ENCODE data around the gene KLHL3. TPM values are rescaled to one million over a fixed set of nuclear protein-coding genes. Genes with fewer than 3 reads are reported as not detected.

The KLHL3 gene
- total RNA-seq, 5 donors from 2014 or later (not counting 1 experiment from before 2014, with no cell fraction given) = 15.1 to 28.0 (median 26.5) TPM

- Mint-ChIP-seq H3K4me1 (no peaks in the 10 kb centered on the region), H3K9me3 (no peaks in the 10 kb centered on the region), H3K27me3 (peaks cover 29 to 56% of the 10 kb centered on the region in 2 donors), H3K27ac (no peak overlapping the region), H3K4me3 (no peak overlapping the region), H3K36me3 (no peaks in the 10 kb centered on the region)
- Histone ChIP-seq H3K36me3 (ENCODE audit: control insufficient read depth in 2 of 2, extremely low read depth in 1 of 2, insufficient read depth in 1 of 2, low read length in 1 of 2) (no peaks in the 10 kb centered on the region), H3K4me1 (ENCODE audit: control insufficient read depth in 1 of 2, extremely low read depth in 1 of 2, insufficient read depth in 2 of 2, low read length in 2 of 2) (no peaks in the 10 kb centered on the region), H3K4me3 (ENCODE audit: control insufficient read depth in 1 of 2, extremely low read depth in 1 of 2, low read length in 1 of 2) (no peak overlapping the region), H3K9me3 (no peaks in the 10 kb centered on the region), H3K27me3 (replicated peaks in 1 of 2; ENCODE audit: control insufficient read depth in 2 of 2, extremely low read depth in 1 of 2, insufficient read depth in 2 of 2, low read length in 1 of 2) (peaks cover 0 to 22% of the 10 kb centered on the region in 2 experiments), H3K27ac (ENCODE audit: low read length) (no peak overlapping the region)
- 71% methylated on average over 2 of the region's 5 CpGs for WGBS (ENCODE audit: insufficient coverage)
- ChIA-PET POLR2A (no interaction called here), CTCF (no interaction called here)
- no peak for ATAC-seq (replicated peaks in 1 of 4)
- no peak for DNase-seq
These were observed 163.7 kb downstream of the KLHL3 start for GRCh38 chr5:137572042-137572695.

- Mint-ChIP-seq H3K27me3 (peaks cover 34 to 57% of the 10 kb centered on the region in 2 donors), H3K36me3 (no peaks in the 10 kb centered on the region), H3K4me1 (no peaks in the 10 kb centered on the region), H3K4me3 (no peak overlapping the region), H3K27ac (no peak overlapping the region), H3K9me3 (no peaks in the 10 kb centered on the region)
- CTCF ChIA-PET = no interaction called here
- H3K9me3 ChIP-seq = no peaks in the 10 kb centered on the region
- peaks cover 0 to 30% of the 10 kb centered on the region in 2 experiments for H3K27me3 ChIP-seq (replicated peaks in 1 of 2; ENCODE audit: control insufficient read depth in 2 of 2, extremely low read depth in 1 of 2, insufficient read depth in 2 of 2, low read length in 1 of 2)
- 78% methylated on average over 5 of the region's 6 CpGs for WGBS (ENCODE audit: insufficient coverage)
- H3K4me3 ChIP-seq (ENCODE audit: control insufficient read depth in 1 of 2, extremely low read depth in 1 of 2, low read length in 1 of 2) = no peak overlapping the region
- no peak overlapping the region for H3K27ac ChIP-seq (ENCODE audit: low read length)
- H3K36me3 ChIP-seq (ENCODE audit: control insufficient read depth in 2 of 2, extremely low read depth in 1 of 2, insufficient read depth in 1 of 2, low read length in 1 of 2) = no peaks in the 10 kb centered on the region
- DNase-seq = no peak
- ATAC-seq (replicated peaks in 1 of 4) = no peak
- POLR2A ChIA-PET = no interaction called here
- no peaks in the 10 kb centered on the region for H3K4me1 ChIP-seq (ENCODE audit: control insufficient read depth in 1 of 2, extremely low read depth in 1 of 2, insufficient read depth in 2 of 2, low read length in 2 of 2)
These were observed 165.8 kb downstream of the KLHL3 start for GRCh38 chr5:137570070-137570469.

Other genes with a start within 250 kb of the KLHL3 start
- under 1 TPM in 1 of 5 donors, not detected in 4; 0.57 TPM for gene SPOCK1, start 236.8 kb downstream of the KLHL3 start, total RNA-seq
- 10 to 100 TPM; 30.3 to 41.4 (median 32.7) TPM for gene HNRNPA0, start 18.3 kb upstream of the KLHL3 start, total RNA-seq
- gene MYOT, start 131.8 kb upstream of the KLHL3 start, total RNA-seq = not detected
- not detected for gene PKD2L2, start 153.4 kb upstream of the KLHL3 start, total RNA-seq